HG03469 (cell line): ENCODE results near the gene UBR1.
"Not testable (repeated sequence)": the region's sequence is repeated elsewhere in the genome, so short reads cannot be mapped to it uniquely, and the experiment has no call there.

Experiments
- ATAC-seq: cut with Tn5 transposase; IDR thresholded peaks from one replicate; pipeline ENCODE4 v1.9.1; 2021; ENCODE audit warnings: mild to moderate bottlenecking, moderate library complexity, moderate number of reproducible peaks; ENCODE audit not compliant: unreplicated experiment

The UBR1 gene

GRCh38 chr15:43105778-43106485 lies at the start of gene UBR1:
Gene UBR1, minus strand, starts transcription at chr15:43106038. Its CDS starts 16 bp downstream, at chr15:43106022.
- ATAC-seq = peak; percentile 50

GRCh38 chr15:43153269-43153668 lies 47.4 kb upstream of the UBR1 start:
- no peak for ATAC-seq

- no peak for ATAC-seq
Measured at GRCh38 chr15:43151688-43152087, 45.9 kb upstream of the UBR1 start.

GRCh38 chr15:43150191-43150929 lies 44.5 kb upstream of the UBR1 start:
- ATAC-seq = no peak

- no peak for ATAC-seq
Measured at GRCh38 chr15:43146184-43146583, 40.3 kb upstream of the UBR1 start.

- ATAC-seq = no peak
Measured at GRCh38 chr15:43144512-43144911, 38.7 kb upstream of the UBR1 start.

- ATAC-seq = no peak
Measured at GRCh38 chr15:43143203-43143941, 37.5 kb upstream of the UBR1 start.

- no peak for ATAC-seq
Measured at GRCh38 chr15:43135351-43135750, 29.5 kb upstream of the UBR1 start.

- ATAC-seq = no peak
Measured at GRCh38 chr15:43134157-43134635, 28.4 kb upstream of the UBR1 start.

GRCh38 chr15:43133430-43134156 lies 27.8 kb upstream of the UBR1 start, which contains the start of gene TMEM62:
Gene TMEM62, plus strand, starts transcription at chr15:43133586. Its CDS starts 217 bp downstream, at chr15:43133803.
- peak; percentile 83 for ATAC-seq

GRCh38 chr15:43132830-43133429 lies 27.1 kb upstream of the UBR1 start:
- no peak for ATAC-seq

GRCh38 chr15:43128980-43129335 lies 23.1 kb upstream of the UBR1 start:
- no peak for ATAC-seq

- not testable (repeated sequence) for ATAC-seq
Measured at GRCh38 chr15:43128174-43128979, 22.5 kb upstream of the UBR1 start.

GRCh38 chr15:43127752-43128151 lies 21.9 kb upstream of the UBR1 start:
- no peak for ATAC-seq

GRCh38 chr15:43126356-43126755 lies 20.5 kb upstream of the UBR1 start:
- no peak for ATAC-seq

GRCh38 chr15:43125100-43125661 lies 19.3 kb upstream of the UBR1 start:
- ATAC-seq = no peak

GRCh38 chr15:43121863-43122262 lies 16.0 kb upstream of the UBR1 start:
- ATAC-seq = no peak

- no peak for ATAC-seq
Measured at GRCh38 chr15:43118829-43119228, 13.0 kb upstream of the UBR1 start.

GRCh38 chr15:43118286-43118685 lies 12.4 kb upstream of the UBR1 start:
- no peak for ATAC-seq
